Liver (tissue), 9 donors: ENCODE results near the gene DROSHA. TPM values are rescaled to one million over a fixed set of nuclear protein-coding genes. Genes with fewer than 3 reads are reported as not detected.

Source experiments
- DNase-seq: peaks from one replicate; pipeline ENCODE4 v3.0.0-alpha.2; 2017; ENCODE audit warnings: low spot score
- H3K27ac ChIP-seq, 2 donors: one replicate each; pipeline ENCODE4 v1.7.0; 2013; ENCODE audit warnings: inconsistent platforms in 2 of 2, low read length in 2 of 2, control low read depth in 1 of 2, low read depth in 1 of 2, mild to moderate bottlenecking in 1 of 2
- H3K27me3 ChIP-seq, 4 donors: one replicate each; pipeline versions ENCODE4 v1.6.1 to v1.7.0; 2013; ENCODE audit warnings: low read length in 3 of 4, inconsistent platforms in 1 of 4, mild to moderate bottlenecking in 1 of 4, moderate library complexity in 1 of 4; ENCODE audit not compliant: control insufficient read depth in 4 of 4, insufficient read depth in 4 of 4
- H3K36me3 ChIP-seq, 4 donors: one replicate each; pipeline versions ENCODE4 v1.6.1 to v1.7.0; 2013; ENCODE audit warnings: low read length in 3 of 4, mild to moderate bottlenecking in 3 of 4, low read depth in 1 of 4, moderate library complexity in 1 of 4; ENCODE audit not compliant: control insufficient read depth in 4 of 4, insufficient read depth in 3 of 4
- H3K4me1 ChIP-seq, 4 donors: one replicate each; pipeline versions ENCODE4 v1.6.1 to v1.7.0; 2013; ENCODE audit warnings: low read length in 3 of 4, mild to moderate bottlenecking in 3 of 4, moderate library complexity in 1 of 4; ENCODE audit not compliant: control insufficient read depth in 4 of 4, insufficient read depth in 4 of 4
- H3K4me3 ChIP-seq, 3 donors: one replicate each; pipeline versions ENCODE4 v1.6.1 to v1.7.0; 2013; ENCODE audit warnings: low read length in 3 of 3, control low read depth in 1 of 3, low read depth in 1 of 3, mild to moderate bottlenecking in 1 of 3
- H3K9ac ChIP-seq, 2 donors: one replicate each; pipeline ENCODE4 v1.7.0; 2013; ENCODE audit warnings: low read length in 2 of 2, mild to moderate bottlenecking in 2 of 2, moderate library complexity in 2 of 2, control low read depth in 1 of 2, low read depth in 1 of 2
- H3K9me3 ChIP-seq, 4 donors: one replicate each; pipeline versions ENCODE4 v1.6.1 to v1.7.0; 2013; ENCODE audit warnings: low read length in 3 of 4; ENCODE audit not compliant: control insufficient read depth in 4 of 4
- FOXA2 ChIP-seq: IDR thresholded peaks from 2 replicates; pipeline ENCODE4 v1.6.1; 2016; ENCODE audit warnings: antibody characterized with exemption
- GABPA ChIP-seq, 2 donors: IDR thresholded peaks in 1 of 2; conservative IDR thresholded peaks in 1 of 2; 2 replicates each; pipeline ENCODE4 v1.6.1; 2016; ENCODE audit warnings: antibody characterized with exemption in 2 of 2, mild to moderate bottlenecking in 1 of 2, moderate library complexity in 1 of 2
- JUND ChIP-seq, 2 donors: IDR thresholded peaks; 2 replicates each; pipeline ENCODE4 v1.6.1; 2016; ENCODE audit warnings: antibody characterized with exemption in 2 of 2
- NR2F2 ChIP-seq: IDR thresholded peaks from 2 replicates; pipeline ENCODE4 v1.6.1; 2016; ENCODE audit warnings: antibody characterized with exemption
- RAD21 ChIP-seq, 2 donors: IDR thresholded peaks; 2 replicates each; pipeline ENCODE4 v1.6.1; 2016; ENCODE audit warnings: antibody characterized with exemption in 2 of 2, mild to moderate bottlenecking in 2 of 2
- RXRA ChIP-seq, 2 donors: IDR thresholded peaks; 2 replicates each; pipeline ENCODE4 v1.6.1; 2017 to 2018; ENCODE audit warnings: antibody characterized with exemption in 2 of 2, mild to moderate bottlenecking in 1 of 2
- SP1 ChIP-seq: IDR thresholded peaks from 2 replicates; pipeline ENCODE4 v1.6.1; 2018; ENCODE audit warnings: antibody characterized with exemption, mild to moderate bottlenecking
- TAF1 ChIP-seq: conservative IDR thresholded peaks from 2 replicates; pipeline ENCODE4 v1.6.1; 2016; ENCODE audit warnings: antibody characterized with exemption, mild to moderate bottlenecking
- YY1 ChIP-seq: IDR thresholded peaks from 2 replicates; pipeline ENCODE4 v1.6.1; 2016; ENCODE audit warnings: antibody characterized with exemption, mild to moderate bottlenecking
- ZBTB33 ChIP-seq: IDR thresholded peaks from 2 replicates; pipeline ENCODE4 v1.6.1; 2016; ENCODE audit warnings: antibody characterized with exemption
- WGBS: extraction: QIAGEN DNeasy Blood & Tissue Kit; methylation state at CpG from one replicate; pipeline ENCODE4 v1.1.7; 2013; 5-methylcytosine and 5-hydroxymethylcytosine counted together
- polyA plus RNA-seq, 2 donors: library from polyadenylated mRNA; stranded (reverse) in 1 of 2; unstranded in 1 of 2; fragments of 200-250 nt in 1 of 2; fragments of >200 nt in 1 of 2; fragmentation: Nextera tagmentation in 1 of 2; extraction: Ambion mirVana in 1 of 2; gene quantifications; one replicate each; pipeline versions ENCODE4 v1.2.1 to v1.2.3, GENCODE V29; 2013 to 2015
- total RNA-seq, 2 donors: library from RNA; depleted of rRNA; stranded (reverse); fragments of >200 nt; gene quantifications; one replicate each; pipeline ENCODE4 v1.2.3, GENCODE V29; 2014
- TF ChIP-seq, protein P1 (sequence below): IDR thresholded peaks from 2 replicates; pipeline ENCODE4 v1.6.1; 2016; ENCODE audit warnings: antibody characterized with exemption
- TF ChIP-seq, protein P2 (sequence below): IDR thresholded peaks from 2 replicates; pipeline ENCODE4 v1.6.1; 2016; ENCODE audit warnings: antibody characterized with exemption, mild to moderate bottlenecking
- TF ChIP-seq, protein P3 (sequence below): IDR thresholded peaks from 2 replicates; pipeline ENCODE4 v1.6.1; 2016; ENCODE audit warnings: antibody characterized with exemption
- donor health status: healthy.
- donor health status: healthy.
- donor health status: healthy.
- donor health status: healthy.
- donor health status: healthy.

Gene DROSHA, protein sequence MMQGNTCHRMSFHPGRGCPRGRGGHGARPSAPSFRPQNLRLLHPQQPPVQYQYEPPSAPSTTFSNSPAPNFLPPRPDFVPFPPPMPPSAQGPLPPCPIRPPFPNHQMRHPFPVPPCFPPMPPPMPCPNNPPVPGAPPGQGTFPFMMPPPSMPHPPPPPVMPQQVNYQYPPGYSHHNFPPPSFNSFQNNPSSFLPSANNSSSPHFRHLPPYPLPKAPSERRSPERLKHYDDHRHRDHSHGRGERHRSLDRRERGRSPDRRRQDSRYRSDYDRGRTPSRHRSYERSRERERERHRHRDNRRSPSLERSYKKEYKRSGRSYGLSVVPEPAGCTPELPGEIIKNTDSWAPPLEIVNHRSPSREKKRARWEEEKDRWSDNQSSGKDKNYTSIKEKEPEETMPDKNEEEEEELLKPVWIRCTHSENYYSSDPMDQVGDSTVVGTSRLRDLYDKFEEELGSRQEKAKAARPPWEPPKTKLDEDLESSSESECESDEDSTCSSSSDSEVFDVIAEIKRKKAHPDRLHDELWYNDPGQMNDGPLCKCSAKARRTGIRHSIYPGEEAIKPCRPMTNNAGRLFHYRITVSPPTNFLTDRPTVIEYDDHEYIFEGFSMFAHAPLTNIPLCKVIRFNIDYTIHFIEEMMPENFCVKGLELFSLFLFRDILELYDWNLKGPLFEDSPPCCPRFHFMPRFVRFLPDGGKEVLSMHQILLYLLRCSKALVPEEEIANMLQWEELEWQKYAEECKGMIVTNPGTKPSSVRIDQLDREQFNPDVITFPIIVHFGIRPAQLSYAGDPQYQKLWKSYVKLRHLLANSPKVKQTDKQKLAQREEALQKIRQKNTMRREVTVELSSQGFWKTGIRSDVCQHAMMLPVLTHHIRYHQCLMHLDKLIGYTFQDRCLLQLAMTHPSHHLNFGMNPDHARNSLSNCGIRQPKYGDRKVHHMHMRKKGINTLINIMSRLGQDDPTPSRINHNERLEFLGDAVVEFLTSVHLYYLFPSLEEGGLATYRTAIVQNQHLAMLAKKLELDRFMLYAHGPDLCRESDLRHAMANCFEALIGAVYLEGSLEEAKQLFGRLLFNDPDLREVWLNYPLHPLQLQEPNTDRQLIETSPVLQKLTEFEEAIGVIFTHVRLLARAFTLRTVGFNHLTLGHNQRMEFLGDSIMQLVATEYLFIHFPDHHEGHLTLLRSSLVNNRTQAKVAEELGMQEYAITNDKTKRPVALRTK (N-terminal part only)
- 10 to 100 TPM; 20.2 to 25.4 TPM for total RNA-seq
- polyA plus RNA-seq = 10 to 100 TPM in 1 of 2 donors, 1 to 10 TPM in 1; 8.2 to 10.5 TPM

DNA sequence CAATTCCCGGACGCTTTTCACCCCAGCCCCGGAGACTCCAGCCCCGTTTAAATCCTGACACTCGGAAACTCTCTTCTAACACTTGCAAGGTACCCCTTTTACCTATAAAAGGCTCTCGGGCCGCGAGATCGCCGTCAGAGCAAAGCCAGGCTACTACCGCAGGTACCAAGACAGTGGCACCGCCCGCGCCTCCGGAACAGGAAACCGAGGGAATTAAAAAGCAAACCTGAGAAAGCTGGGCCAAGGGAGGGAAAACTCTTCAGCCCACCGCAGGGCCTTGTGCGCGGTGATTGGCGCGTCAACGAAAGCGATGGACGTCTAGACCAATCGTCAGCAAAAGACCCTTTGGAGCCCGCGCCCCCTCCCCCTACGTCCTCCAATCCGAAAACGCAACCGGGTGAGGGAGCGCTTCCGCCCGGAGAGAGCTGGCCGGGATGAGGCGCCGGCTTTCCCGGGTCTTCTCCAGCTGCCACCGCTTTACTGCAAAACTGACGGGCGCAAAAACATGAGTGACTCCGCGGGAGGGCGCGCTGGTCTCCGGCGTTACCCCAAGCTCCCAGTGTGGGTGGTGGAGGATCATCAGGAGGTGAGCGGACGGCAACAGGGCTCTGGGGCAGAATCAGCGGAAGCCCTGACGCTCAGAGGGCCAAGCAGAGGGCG lies at the start of gene DROSHA, which contains the start of gene C5orf22:
Gene DROSHA (minus strand): TSS at position 206 of the 660 bp plus-strand sequence. CDS start 3,034 bp downstream, outside the sequence.
Gene C5orf22 (plus strand): TSS at position 414 of the 660 bp plus-strand sequence. CDS start 92 bp downstream, at position 506.
- peak within 1 kb of the TSS; percentile 96 to 97 (median 97) for H3K4me3 ChIP-seq
- H3K27ac ChIP-seq = peak within 1 kb of the TSS; percentile 38 to 68
- under 1% methylated on average over 52 of the region's 52 CpGs for WGBS
- DNase-seq = peak; percentile 91
- no peaks in the 10 kb centered on the region for H3K27me3 ChIP-seq
- TF ChIP-seq GABPA (IDR thresholded peaks at IDR 0.05 in 1 of 2, conservative IDR thresholded peaks at IDR 0.05 in 1 of 2) (peak; percentile 54 to 94), SP1 (peak; percentile 86), NR2F2 (peak; percentile 51), FOXA2 (no peak), JUND (IDR thresholded peaks at IDR 0.05) (peak in 1 of 2 donors; percentile 40), TAF1 (peak; percentile 35), YY1 (peak; percentile 70), RXRA (IDR thresholded peaks at IDR 0.05) (peak; percentile 5 to 54), RAD21 (IDR thresholded peaks at IDR 0.05) (peak in 1 of 2 donors; percentile 15)
- TF ChIP-seq, protein P1, sequence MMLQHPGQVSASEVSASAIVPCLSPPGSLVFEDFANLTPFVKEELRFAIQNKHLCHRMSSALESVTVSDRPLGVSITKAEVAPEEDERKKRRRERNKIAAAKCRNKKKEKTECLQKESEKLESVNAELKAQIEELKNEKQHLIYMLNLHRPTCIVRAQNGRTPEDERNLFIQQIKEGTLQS = no peak
- TF ChIP-seq, protein P2, sequence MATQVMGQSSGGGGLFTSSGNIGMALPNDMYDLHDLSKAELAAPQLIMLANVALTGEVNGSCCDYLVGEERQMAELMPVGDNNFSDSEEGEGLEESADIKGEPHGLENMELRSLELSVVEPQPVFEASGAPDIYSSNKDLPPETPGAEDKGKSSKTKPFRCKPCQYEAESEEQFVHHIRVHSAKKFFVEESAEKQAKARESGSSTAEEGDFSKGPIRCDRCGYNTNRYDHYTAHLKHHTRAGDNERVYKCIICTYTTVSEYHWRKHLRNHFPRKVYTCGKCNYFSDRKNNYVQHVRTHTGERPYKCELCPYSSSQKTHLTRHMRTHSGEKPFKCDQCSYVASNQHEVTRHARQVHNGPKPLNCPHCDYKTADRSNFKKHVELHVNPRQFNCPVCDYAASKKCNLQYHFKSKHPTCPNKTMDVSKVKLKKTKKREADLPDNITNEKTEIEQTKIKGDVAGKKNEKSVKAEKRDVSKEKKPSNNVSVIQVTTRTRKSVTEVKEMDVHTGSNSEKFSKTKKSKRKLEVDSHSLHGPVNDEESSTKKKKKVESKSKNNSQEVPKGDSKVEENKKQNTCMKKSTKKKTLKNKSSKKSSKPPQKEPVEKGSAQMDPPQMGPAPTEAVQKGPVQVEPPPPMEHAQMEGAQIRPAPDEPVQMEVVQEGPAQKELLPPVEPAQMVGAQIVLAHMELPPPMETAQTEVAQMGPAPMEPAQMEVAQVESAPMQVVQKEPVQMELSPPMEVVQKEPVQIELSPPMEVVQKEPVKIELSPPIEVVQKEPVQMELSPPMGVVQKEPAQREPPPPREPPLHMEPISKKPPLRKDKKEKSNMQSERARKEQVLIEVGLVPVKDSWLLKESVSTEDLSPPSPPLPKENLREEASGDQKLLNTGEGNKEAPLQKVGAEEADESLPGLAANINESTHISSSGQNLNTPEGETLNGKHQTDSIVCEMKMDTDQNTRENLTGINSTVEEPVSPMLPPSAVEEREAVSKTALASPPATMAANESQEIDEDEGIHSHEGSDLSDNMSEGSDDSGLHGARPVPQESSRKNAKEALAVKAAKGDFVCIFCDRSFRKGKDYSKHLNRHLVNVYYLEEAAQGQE = no peak
- TF ChIP-seq, protein P3, sequence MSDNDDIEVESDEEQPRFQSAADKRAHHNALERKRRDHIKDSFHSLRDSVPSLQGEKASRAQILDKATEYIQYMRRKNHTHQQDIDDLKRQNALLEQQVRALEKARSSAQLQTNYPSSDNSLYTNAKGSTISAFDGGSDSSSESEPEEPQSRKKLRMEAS = peak; percentile 32
- peaks cover 1 to 25% (median 21%) of the 10 kb centered on the region in 4 donors for H3K4me1 ChIP-seq
- peaks cover 10 to 37% (median 22%) of the 10 kb centered on the region in 4 donors for H3K36me3 ChIP-seq
- H3K9ac ChIP-seq = peak within 1 kb of the TSS; percentile 61 to 88
- H3K9me3 ChIP-seq = no peaks in the 10 kb centered on the region

DNA sequence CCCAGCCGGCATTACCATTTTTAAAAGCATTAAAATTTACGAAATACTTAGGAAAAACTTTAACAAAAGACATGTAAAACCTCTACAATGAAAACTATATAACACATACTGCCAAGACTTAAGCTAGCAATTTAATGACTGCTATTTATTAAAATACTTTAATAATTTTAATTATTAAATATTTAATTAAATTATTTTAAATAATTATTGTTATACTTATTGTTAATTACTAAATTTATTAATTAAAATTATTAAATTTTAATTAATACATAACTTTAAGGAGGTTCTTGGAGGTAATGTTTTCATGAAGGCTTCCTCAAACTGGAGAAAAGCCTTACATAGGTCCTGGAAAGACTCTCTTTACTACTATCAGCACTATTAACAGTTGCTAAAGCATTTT lies 47.7 kb upstream of the DROSHA start:
- WGBS = 89% methylated on average over 2 of the region's 2 CpGs
- no peak overlapping the region for H3K4me3 ChIP-seq
- H3K27me3 ChIP-seq = peaks cover 0 to 2% (median 0%) of the 10 kb centered on the region in 4 donors
- DNase-seq = no peak
- H3K27ac ChIP-seq = no peak overlapping the region
- TF ChIP-seq JUND (IDR thresholded peaks at IDR 0.05) (no peak), SP1 (no peak), ZBTB33 (no peak), RXRA (IDR thresholded peaks at IDR 0.05) (no peak)
- no peak overlapping the region for H3K9ac ChIP-seq
- no peaks in the 10 kb centered on the region for H3K36me3 ChIP-seq
- H3K9me3 ChIP-seq = no peaks in the 10 kb centered on the region
- H3K4me1 ChIP-seq = no peaks in the 10 kb centered on the region
